LoVo (cell line): Measurements from ENCODE around the gene VEGFC.

Experiments used
- DNase-seq: peaks from one replicate; pipeline ENCODE4 v3.0.0-alpha.2; 2016; ENCODE audit warnings: low spot score

The VEGFC gene, protein sequence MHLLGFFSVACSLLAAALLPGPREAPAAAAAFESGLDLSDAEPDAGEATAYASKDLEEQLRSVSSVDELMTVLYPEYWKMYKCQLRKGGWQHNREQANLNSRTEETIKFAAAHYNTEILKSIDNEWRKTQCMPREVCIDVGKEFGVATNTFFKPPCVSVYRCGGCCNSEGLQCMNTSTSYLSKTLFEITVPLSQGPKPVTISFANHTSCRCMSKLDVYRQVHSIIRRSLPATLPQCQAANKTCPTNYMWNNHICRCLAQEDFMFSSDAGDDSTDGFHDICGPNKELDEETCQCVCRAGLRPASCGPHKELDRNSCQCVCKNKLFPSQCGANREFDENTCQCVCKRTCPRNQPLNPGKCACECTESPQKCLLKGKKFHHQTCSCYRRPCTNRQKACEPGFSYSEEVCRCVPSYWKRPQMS

DNA sequence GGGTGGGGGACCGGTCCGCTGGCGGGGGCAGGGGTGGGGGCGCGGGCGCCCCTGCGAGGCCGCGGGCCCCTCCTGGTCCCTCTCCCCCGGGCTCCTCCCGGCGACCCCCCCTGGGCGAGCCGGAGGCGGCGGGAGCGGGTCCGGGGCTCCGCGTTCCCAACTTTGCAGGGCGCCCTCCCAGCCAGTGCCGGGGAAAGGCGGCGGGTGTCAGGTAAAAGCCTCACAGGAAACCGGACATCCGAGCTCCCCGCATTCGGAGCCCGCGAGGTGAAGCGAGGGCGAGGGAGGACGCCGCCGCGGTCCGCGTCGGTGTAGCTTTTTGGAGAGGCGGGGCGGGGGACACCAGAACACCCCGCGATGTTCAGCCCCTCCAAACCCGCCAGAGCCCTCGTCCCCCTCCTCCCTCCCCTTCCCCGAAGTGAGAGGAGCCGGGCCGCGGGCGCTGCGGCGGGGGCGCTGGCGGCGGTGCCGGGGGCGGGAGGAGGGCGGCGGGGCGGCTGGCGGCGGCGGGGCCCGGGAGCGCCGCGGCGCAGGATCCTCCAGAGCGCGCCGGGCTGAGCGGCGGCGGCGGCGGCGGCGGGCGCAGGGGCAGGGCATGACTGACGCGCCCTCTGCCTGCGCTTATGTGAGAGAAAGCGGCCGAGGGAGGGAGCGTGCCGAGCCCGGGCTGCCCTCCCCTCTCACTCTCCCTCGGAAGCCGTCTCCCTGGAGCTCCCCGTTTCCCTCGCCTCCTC, at the start of gene VEGFC:
Gene VEGFC, minus strand, starts transcription at position 597 of the 734 bp plus-strand sequence. CDS start 611 bp downstream, outside the sequence.
- DNase-seq, result no peak

DNA sequence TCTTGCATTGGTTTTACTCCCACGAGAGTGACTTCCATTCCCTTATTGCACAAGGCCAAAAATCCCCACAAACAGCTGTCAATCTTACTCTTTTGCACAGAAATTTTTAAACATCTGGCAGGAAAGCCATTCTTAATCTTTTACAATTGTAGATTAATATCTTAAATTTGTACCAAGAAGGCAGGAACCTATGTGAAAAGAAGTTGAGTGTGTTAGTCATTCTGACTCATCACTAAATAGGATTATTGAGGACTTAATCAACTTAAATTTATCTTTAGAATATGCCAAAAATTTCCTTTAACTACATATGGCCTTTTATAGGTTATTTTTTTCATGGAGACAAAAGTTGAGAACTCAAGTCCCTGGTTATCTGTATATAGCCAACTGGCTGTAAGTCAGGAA, 49.0 kb upstream of the VEGFC start:
- DNase-seq, result no peak

DNA sequence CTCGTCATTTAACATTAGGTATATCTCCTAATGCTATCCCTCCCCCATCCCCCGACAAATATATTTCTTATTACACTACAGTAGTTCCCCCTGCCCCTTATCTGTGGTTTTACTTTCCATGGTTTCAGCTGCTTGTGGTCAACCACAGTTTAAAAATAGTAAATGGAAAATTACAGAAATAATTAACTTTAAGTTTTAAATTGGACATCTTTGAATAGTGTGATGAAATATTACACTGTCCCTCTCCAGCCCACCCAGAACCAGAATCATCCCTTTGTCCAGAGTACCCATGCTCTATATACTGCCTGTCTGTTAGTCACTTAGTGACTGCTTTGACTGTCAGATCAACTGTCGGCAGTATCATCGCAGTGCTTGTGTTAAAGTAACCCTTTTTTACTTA, 47.4 kb upstream of the VEGFC start:
- no peak for DNase-seq

DNA sequence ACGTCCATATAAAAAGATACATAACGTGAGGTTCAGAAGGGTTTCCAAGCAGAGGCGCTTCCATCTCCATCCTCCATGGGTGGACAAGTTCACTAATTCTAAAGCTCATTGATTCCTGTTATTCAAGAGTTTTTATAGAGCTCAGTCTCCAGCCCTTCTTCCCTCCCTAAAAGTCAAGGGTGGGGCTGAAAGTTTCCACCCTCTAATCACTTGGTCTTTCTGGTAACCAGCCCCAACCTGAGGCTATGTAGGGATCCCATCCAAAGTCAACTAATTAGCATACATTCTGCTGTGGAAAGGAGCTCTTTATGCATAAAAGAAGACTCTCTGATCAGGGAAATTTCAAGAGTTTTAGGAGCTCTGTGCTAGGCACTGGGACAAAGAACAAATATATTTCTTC, 46.9 kb upstream of the VEGFC start:
- no peak for DNase-seq

DNA sequence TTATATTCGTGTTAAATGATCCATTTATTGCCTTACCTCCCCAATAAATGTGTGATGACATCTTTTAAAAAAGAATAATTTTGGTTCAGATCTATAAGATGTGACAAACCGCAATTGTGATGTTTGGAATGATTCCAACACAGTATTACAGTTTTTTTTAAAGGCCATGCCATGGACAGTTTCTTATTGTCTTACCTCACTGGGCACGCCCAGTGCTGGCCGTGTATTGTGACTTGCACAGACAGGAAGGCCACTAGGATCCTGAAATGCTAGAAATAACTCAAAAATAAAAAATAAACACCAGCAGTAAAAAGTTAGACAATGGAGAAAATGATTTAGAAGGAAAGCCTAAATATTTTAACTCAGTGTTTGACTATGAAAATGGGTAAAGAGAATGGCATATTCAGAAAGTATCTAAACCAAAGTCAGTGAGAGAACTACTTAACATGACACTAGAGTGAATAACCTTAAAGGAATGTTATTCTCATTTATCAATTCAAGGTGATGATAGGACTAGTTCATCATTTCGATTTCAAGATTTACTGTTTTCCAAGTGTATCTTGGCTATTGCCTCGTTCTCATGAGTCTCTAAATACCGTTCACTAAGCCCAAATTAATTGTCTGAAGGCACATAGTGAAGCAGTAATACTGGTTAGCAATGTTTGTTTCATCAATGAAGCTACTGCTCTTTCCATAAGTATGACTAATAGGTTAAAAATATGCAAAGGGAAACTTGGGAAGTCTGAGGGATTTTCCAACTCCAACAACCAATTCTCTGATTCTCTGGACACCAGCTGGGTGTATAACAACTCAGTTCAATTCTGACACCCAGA, 46.1 kb upstream of the VEGFC start:
- DNase-seq, result no peak

DNA sequence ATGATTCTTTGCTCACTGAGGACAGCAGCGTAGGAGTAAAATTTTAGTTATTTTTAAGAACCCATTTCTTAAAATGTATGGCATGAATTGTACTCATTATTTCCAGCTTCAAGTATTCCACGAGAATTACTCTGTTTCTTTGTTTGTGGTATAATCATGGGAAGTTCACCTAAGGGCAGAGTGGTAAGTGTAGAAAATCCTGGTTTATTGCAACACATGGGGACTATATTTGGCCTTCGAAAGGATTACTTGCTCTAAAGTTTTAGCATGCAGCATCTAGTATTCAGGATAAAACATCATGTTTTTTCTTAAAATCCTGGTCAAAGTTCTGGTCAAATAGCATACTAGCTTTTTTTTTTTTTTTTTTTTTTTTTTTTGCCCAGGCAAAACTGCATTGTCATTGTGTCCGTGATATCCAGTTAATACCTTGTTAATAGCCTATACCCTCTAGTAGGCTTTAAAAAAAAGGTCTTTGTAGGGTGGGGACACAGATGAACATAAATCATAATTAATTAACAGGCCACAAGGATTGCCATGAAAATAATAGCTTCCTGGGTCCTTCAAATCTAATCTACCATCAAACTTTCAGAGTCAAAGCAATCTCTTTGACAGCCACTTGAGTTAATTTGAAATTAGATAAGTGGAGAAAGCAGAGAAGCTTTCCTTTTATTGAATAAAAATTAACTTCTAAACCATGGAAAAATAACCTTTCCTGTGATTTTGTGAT, 44.6 kb upstream of the VEGFC start:
- no peak for DNase-seq

DNA sequence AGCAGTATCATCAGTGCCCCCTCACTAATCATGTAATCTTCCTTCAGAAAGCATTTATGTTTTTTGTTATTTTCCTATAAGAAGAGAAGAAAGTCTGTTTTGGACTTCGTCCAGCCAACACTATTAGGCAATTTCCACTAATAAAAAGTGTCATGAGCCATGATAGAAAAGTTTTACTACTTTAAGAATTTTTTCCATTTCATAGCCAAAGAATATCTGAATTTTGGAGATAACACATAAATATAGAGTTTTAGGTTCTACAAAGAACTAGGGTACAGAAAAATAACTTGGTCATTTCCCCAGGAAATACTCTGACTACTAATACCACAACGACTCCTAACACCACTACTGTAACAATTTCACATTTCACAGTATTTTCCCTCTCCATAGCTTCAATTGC, 41.8 kb upstream of the VEGFC start:
- DNase-seq, result no peak

DNA sequence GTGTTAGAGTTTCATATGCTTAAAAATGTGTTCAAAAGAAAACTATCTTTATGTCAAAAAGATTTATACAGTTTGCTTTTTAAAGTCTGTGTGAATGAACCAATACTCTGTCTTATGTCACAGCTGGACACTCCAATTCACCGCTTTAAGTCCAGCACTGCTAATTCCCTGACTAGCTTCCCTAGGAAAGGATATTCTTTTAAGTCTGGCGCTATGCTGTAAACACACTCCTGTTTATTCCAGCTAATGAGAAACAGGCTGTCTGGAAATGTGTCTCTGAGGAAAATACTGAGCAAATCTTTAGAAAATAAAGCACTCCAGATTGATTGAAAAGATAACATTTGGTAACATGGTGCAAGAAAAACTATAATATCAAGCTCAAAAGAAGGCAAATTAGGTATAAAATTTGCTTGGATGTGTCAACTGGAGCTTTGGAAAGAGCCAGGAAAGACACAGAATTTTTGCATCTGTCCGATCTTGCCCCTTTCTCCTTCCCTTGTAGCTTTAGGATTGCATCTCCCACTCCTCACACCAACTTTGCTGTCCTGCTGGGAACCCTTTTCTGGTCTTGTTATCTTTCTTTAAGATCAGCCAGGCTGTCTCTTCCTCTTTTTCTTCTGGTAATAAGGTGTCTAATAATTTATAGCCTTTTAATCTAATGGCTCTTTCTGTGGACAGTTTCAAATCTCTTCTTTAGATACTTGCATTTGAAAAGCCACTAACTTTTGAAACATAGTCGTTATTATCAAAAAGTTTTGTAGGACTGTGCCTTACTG, 40.9 kb upstream of the VEGFC start:
- no peak for DNase-seq

DNA sequence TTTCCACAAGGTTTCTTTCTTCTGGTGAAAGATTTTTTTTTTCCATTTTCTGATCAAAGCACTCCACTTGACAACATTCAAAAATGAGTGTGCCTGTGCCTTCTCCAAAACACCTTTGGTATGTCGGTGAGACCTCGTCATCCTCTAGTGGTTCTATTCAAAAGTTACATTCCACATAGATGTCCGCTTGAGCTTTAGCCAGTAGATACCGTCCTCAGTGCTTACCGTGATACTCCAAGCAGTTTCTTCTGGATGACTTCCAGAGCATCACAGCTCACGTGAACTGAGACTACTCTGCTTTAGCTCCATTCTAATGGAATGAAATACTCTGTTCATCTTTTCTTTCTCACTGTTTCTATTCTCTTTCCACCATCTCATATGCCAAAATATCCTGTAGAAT, 38.2 kb upstream of the VEGFC start:
- no peak for DNase-seq

DNA sequence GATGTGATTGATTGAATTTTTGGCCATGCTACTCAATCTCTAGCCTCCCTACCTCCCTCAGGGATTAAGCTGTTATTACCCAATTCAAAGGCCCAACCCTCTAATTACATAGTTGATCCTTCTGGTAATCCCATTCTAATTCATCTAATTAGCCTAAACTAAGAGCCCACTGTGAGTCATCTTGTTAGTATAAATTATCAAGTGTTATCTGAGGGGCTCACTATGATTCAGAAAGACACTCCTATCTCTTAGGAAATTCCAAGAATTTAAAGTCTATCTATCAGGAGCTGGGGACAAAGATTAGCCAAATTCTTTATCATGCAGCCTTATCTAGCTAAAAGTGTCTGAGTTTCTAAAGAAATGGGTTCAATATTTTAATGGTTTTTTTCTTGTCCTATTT, 32.9 kb upstream of the VEGFC start:
- no peak for DNase-seq

DNA sequence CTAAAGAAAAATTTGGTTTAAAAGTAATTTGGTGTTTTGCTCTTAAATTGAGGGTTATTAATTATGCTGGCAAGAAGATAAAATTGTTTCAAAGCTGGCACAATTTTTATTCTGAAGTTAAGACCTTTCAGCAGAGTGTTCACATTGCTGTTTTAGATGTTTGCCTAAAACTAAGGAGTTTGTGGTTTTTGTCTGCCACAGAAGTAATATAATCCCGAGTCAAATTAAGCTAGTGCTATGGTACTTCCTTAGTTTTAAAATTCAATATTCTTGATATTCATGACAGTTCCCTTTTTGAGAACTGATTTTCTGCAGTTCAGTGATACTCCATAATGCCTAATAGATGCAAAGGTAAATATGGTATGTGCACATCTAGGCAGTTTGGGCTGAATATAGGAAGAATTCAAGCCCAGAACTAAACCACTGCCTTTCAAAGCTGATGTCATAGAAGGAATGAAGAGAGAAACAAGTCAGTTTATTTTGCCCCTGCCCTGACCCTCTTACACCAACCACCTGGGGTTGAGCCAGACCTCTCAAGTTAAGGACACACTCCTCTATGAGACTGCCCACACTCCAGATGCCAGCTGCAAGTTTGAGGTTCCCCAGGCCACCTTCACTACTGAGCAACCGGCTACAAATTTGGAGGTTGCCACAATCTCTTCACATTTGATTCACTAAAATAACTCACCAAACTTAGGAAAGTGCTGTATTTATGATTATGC, 32.1 kb upstream of the VEGFC start:
- no peak for DNase-seq

DNA sequence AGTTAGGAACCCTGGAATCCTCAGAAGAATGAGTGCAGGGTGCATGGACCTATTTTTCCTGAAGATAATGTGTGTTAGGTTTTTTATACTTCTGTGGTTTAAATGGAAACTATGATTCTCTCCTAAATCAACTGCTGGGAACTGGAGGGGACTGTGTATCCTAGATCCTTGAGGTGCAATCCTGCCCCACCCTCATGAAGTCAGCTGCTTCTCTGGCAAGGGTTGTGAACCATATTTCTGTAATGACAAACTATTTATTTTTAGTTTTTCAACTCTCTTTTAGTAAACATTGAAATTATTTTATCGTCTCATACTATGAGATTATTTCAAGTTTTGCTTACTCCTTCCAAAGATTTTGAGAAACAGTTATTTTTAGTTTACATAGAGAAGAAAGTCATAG, 25.8 kb upstream of the VEGFC start:
- DNase-seq, result no peak

DNA sequence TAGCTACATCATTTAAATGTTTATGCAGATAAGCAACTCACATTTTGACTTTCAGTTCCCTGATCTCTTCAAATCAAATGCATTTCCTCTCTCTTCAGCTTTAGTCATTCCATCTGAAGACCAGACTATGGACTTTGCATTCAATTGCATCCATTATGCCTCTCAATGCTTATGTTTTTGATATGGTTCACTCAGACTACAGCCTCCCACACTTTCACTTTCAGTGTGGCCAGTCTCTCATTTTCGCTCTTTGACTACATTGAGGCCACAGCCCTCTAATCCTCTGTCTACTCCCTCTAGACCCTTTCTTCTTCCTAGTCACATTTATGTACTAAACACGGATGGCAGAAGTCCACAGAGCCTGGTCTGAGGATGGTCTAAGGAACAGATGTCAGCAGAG, 24.5 kb upstream of the VEGFC start:
- no peak for DNase-seq

DNA sequence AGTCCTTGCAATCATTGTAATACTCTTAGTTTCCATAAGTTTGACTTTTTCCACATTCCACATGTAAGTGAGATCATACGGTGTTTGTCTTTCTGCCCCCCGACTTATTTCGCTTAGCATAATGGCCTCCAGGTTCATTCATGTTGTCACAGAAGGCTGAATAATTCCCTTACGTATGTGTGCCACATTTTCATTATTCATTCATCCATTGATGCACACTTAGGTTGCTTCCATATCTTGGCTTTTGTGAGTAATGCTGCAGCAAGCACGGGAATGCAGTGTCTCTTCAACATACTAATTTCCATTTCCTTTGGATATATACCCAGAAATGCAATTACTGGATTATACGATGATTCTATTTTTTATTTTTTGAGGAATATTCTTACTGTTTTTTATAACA, 22.0 kb upstream of the VEGFC start:
- no peak for DNase-seq

DNA sequence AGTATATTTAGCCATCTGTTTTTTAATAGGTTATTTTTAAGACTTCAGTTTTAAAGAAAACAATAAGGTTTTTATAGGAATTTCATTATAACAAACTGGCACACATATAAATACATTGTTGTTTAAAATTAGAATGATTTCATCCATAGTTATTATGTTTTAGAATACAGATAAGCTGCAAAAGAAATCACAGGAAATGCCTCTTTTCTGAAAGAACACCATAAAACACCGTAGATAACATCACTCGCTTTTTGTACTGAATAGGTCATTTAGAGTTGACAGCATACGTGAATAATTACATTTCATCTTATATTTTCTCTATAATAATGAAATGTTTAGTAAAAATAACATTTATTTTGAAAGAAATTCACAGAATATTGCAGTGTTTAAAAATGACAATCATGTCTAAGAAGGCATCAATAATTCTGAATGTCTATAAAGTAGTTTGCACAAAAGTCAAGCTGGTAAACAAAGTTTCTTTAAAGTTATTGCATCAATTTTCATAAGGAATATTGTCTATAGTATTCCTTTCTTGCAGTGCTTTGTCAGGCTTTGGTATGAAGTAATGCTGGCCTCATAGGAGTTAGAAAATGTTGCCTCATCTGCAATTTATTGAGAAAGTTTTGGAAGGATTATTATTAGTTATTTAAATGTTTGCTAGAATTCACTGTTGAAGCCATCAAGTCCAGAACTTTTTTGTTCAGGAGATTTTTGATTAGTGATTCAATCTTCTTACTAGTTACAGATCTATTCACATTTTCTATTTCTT, 17.9 kb upstream of the VEGFC start:
- no peak for DNase-seq

DNA sequence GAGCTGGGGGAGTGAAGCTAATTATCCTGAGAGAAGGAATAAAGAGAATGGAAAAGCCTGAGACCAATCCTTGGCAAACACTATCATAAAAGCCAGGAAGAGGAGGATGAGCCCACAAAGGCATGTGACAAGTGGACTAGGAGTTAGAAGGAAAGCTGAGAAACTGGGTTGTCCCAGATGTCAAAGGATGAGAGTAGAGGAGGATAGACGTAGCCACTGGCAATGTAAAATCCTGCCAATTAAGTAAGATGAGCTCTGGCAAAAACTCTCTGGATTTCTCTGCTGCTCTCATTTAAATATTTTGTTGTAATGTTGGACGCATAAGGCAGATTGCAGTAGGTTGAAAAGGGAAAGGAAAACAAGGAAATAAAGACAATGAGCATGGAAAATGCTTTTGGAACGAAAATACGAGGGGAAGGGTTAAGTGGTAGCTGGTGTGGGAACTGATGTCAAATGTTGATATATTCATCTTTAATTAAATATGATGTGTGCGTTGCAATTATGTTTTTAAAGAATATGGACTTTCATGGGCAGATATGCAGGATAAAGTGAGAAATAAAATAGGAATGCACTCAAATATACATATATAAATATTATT, 14.2 kb upstream of the VEGFC start:
- no peak for DNase-seq

DNA sequence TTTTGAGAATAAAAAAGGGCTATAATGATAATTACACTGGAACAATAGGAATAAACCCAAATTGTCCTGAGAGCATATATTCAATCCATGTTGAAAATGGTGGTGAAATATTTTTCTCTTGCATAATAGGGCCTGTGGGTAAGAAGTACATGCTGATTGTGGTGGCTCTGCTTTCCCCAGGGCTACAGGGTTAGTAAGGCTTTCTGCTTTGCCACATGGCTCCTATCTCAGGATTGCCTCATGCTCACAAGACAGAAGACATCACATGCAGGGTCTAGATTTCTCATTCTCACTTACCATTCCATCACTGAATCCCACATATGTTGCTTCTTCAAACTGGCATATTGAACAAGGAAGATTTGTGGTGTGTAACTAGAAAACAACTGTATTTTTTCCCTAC, 12.4 kb upstream of the VEGFC start:
- DNase-seq, result no peak

DNA sequence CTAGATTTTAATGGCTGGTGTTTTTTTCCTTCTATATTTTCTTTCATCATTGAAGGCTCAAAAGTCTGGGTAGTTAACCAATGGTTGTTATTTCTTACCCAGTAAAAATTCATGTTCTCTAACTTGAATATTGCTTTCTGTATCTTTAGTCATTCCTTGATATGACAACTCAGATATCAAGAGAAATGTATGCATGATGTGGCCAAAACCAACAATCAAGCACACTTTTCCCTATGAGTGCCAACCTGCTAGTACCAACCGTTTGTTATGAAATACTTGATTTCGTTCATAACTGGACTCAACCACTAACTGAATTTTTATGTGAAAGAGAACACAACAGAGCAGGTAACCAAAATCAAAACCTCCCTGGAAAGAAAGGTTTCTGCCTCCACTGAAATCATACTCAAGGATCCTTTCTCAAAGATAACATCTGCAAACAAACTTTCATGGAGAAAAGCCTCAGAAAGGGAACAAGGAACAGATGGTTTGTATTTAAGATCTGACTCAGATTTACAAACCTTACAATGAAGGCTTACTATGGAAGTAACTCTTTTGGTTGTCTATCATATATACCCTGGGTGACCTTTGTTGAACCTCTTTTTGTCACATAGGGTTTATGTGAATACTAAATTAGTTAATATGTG, 8.3 kb upstream of the VEGFC start:
- DNase-seq, result no peak

DNA sequence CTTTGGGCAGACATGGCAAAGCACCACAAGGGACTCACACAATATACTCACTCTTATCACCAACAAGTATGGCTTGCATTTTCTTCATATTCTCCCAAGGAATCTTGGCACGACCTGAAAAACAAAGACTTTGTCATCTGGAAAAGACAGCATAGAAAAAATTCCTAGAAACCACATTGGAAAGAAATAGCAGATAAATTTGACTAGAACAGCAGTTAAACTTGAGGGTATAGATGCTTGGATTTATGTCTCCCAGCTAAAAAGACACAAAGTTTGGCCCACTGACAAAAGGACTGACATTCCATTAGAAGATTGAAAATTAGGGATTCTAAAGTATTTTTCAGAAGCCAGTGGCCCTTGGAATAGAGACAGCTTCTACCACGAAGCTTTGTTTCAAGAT, 6.9 kb upstream of the VEGFC start:
- DNase-seq, result no peak
